HG03139 (cell line): ENCODE measurements around the gene CDH12.
"Not testable (repeated sequence)": the region's sequence is repeated elsewhere in the genome, so short reads cannot be mapped to it uniquely, and the experiment has no call there.

Experiments used
- ATAC-seq: cut with Tn5 transposase; IDR thresholded peaks from one replicate; pipeline ENCODE4 v1.9.1; 2021; ENCODE audit not compliant: unreplicated experiment

The CDH12 gene

GRCh38 chr5:22168704-22169103, 684.4 kb downstream of the CDH12 start:
- not testable (repeated sequence) for ATAC-seq

GRCh38 chr5:22165931-22166330, 687.2 kb downstream of the CDH12 start:
- not testable (repeated sequence) for ATAC-seq

GRCh38 chr5:22164910-22165748, 688.0 kb downstream of the CDH12 start:
- not testable (repeated sequence) for ATAC-seq

- ATAC-seq: not testable (repeated sequence)
Observed at GRCh38 chr5:22156953-22157352, 696.2 kb downstream of the CDH12 start.

- ATAC-seq: not testable (repeated sequence)
Observed at GRCh38 chr5:22154779-22155178, 698.4 kb downstream of the CDH12 start.

- ATAC-seq: not testable (repeated sequence)
Observed at GRCh38 chr5:22151801-22152200, 701.3 kb downstream of the CDH12 start.

- not testable (repeated sequence) for ATAC-seq
Observed at GRCh38 chr5:22140418-22140817, 712.7 kb downstream of the CDH12 start.

- ATAC-seq: not testable (repeated sequence)
Observed at GRCh38 chr5:22139662-22140300, 713.4 kb downstream of the CDH12 start.

- ATAC-seq: no peak
Observed at GRCh38 chr5:22111320-22111719, 741.8 kb downstream of the CDH12 start.

GRCh38 chr5:22109315-22109714, 743.8 kb downstream of the CDH12 start:
- ATAC-seq: no peak

GRCh38 chr5:22108545-22108944, 744.6 kb downstream of the CDH12 start:
- ATAC-seq: no peak

- ATAC-seq: no peak
Observed at GRCh38 chr5:22102823-22103359, 750.3 kb downstream of the CDH12 start.

GRCh38 chr5:22088517-22088916, 764.6 kb downstream of the CDH12 start:
- no peak for ATAC-seq

GRCh38 chr5:22079566-22079965, 773.6 kb downstream of the CDH12 start:
- ATAC-seq: no peak

- ATAC-seq: no peak
Observed at GRCh38 chr5:22079002-22079401, 774.1 kb downstream of the CDH12 start.

GRCh38 chr5:22076586-22076985, 776.6 kb downstream of the CDH12 start:
- no peak for ATAC-seq

- no peak for ATAC-seq
Observed at GRCh38 chr5:22070186-22070728, 782.9 kb downstream of the CDH12 start.

GRCh38 chr5:22063717-22064116, 789.4 kb downstream of the CDH12 start:
- ATAC-seq: no peak

- ATAC-seq: no peak
Observed at GRCh38 chr5:22058620-22059019, 794.5 kb downstream of the CDH12 start.

GRCh38 chr5:22057012-22057411, 796.1 kb downstream of the CDH12 start:
- ATAC-seq: no peak

- no peak for ATAC-seq
Observed at GRCh38 chr5:22056601-22057000, 796.5 kb downstream of the CDH12 start.

- no peak for ATAC-seq
Observed at GRCh38 chr5:22053195-22053594, 799.9 kb downstream of the CDH12 start.
